DND-41 (cell line): ENCODE measurements around the gene CERKL.

Experiments used
- EZH2 ChIP-seq: IDR thresholded peaks from 3 replicates; pipeline ENCODE4 v1.6.1; 2012; ENCODE audit warnings: borderline replicate concordance, low read depth, mild to moderate bottlenecking, moderate library complexity, low read length, inconsistent platforms; ENCODE audit not compliant: severe bottlenecking
- TF ChIP-seq, protein P1 (sequence below): IDR thresholded peaks from 2 replicates; pipeline ENCODE4 v1.5.1; 2012; ENCODE audit warnings: borderline replicate concordance, low read length, moderate library complexity, mild to moderate bottlenecking; ENCODE audit not compliant: poor library complexity, severe bottlenecking; ENCODE audit errors: extremely low read depth

DNA sequence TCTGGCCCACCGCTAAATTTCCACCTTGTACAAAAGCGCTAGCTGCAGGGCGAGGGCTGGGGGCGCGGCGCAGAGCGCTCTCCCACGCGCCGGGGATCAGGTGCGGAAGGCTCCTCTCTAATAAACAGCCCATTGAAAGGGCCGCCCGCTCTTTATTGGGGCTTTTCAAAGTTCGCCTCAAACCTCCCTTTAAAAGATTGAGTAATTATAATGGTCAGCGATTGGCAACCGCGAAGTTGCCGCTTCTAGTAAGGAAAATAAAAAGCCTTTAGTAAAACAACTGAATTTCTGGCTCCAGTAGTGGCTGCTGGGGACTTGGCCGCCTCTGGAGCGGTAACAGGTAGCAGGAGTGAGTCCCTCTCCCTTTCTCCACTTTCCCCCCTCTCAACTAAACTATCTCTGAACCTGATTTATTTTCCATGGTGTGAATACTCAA is 22.7 kb upstream of the CERKL start:
- TF ChIP-seq, protein P1, sequence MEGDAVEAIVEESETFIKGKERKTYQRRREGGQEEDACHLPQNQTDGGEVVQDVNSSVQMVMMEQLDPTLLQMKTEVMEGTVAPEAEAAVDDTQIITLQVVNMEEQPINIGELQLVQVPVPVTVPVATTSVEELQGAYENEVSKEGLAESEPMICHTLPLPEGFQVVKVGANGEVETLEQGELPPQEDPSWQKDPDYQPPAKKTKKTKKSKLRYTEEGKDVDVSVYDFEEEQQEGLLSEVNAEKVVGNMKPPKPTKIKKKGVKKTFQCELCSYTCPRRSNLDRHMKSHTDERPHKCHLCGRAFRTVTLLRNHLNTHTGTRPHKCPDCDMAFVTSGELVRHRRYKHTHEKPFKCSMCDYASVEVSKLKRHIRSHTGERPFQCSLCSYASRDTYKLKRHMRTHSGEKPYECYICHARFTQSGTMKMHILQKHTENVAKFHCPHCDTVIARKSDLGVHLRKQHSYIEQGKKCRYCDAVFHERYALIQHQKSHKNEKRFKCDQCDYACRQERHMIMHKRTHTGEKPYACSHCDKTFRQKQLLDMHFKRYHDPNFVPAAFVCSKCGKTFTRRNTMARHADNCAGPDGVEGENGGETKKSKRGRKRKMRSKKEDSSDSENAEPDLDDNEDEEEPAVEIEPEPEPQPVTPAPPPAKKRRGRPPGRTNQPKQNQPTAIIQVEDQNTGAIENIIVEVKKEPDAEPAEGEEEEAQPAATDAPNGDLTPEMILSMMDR: no peak
- no peak for TF ChIP-seq EZH2
